Uterus (tissue), 4 donors: ENCODE results near the gene SLC38A10. TPM values are rescaled to one million over a fixed set of nuclear protein-coding genes. Genes with fewer than 3 reads are reported as not detected.

Source experiments
- DNase-seq, 2 donors: peaks; one replicate each; pipeline ENCODE4 v3.0.0-alpha.2; 2019 to 2020
- H3K27ac ChIP-seq, 2 donors: fragments of 200-600 bp; sonication (generic); 1 replicate in 1 of 2; 2 replicates in 1 of 2; pipeline ENCODE4 v1.5.1; 2016 to 2018
- H3K27me3 ChIP-seq, 2 donors: fragments of 200-600 bp; sonication (generic); one replicate each; pipeline ENCODE4 v1.5.1; 2018 to 2019; ENCODE audit warnings: control low read depth in 1 of 2
- H3K36me3 ChIP-seq, 2 donors: fragments of 200-600 bp; sonication (generic); one replicate each; pipeline ENCODE4 v1.5.1; 2019; ENCODE audit warnings: control low read depth in 1 of 2
- H3K4me1 ChIP-seq, 2 donors: fragments of 200-600 bp; sonication (generic); one replicate each; pipeline ENCODE4 v1.5.1; 2018 to 2019; ENCODE audit warnings: control low read depth in 1 of 2
- H3K4me3 ChIP-seq, 2 donors: fragments of 200-600 bp; sonication (generic); 1 replicate in 1 of 2; 2 replicates in 1 of 2; pipeline ENCODE4 v1.5.1; 2018 to 2019; ENCODE audit warnings: mild to moderate bottlenecking in 1 of 2
- H3K9me3 ChIP-seq, 2 donors: fragments of 200-600 bp; sonication (generic); one replicate each; pipeline ENCODE4 v1.5.1; 2019; ENCODE audit warnings: control low read depth in 1 of 2
- CTCF ChIP-seq, 4 experiments: fragments of 200-600 bp in 2 of 4; fragments of 450-650 bp in 2 of 4; sonication (generic) in 2 of 4; IDR thresholded peaks; one replicate each; pipeline ENCODE4 v1.5.1; 2016 to 2019; ENCODE audit warnings: antibody characterized with exemption in 4 of 4, mild to moderate bottlenecking in 2 of 4, moderate library complexity in 1 of 4
- POLR2A ChIP-seq, 2 donors: fragments of 450-650 bp; IDR thresholded peaks; one replicate each; pipeline ENCODE4 v1.6.1; 2016; ENCODE audit warnings: antibody characterized with exemption in 2 of 2, mild to moderate bottlenecking in 1 of 2, moderate library complexity in 1 of 2
- intact Hi-C: fragments of 100-400 bp; cut with DNase I; formaldehyde crosslinking; loops from one replicate; pipeline ENCODE4 v1.15.1; 2023; ENCODE audit warnings: low total_unique reads
- total RNA-seq, 4 donors: library from RNA; depleted of rRNA in 3 of 4; stranded (reverse); fragments of >200 nt in 3 of 4; gene quantifications; one replicate each; pipeline versions ENCODE4 v1.1.0 to v1.2.4, GENCODE V29; 2014 to 2023
- donor health status: DM: yes; HTN: yes; CAD: no.

SLC38A10 gene
- total RNA-seq, 4 donors from 2014 or later: 50.7 to 55.4 (median 53.3) TPM

GRCh38 chr17:81252326-81252986 lies 42.7 kb downstream of the SLC38A10 start:
- Histone ChIP-seq H3K9me3 (no peaks in the 10 kb centered on the region), H3K4me1 (no peaks in the 10 kb centered on the region), H3K36me3 (no peaks in the 10 kb centered on the region), H3K4me3 (no peak overlapping the region), H3K27me3 (no peaks in the 10 kb centered on the region), H3K27ac (no peak overlapping the region)
- intact Hi-C loops: no loop called here
- DNase-seq: no peak
- TF ChIP-seq CTCF (IDR thresholded peaks at IDR 0.05): no peak
- TF ChIP-seq POLR2A (IDR thresholded peaks at IDR 0.05): no peak

GRCh38 chr17:81251709-81252301 lies 43.3 kb downstream of the SLC38A10 start:
- Histone ChIP-seq H3K27ac (no peak overlapping the region), H3K9me3 (no peaks in the 10 kb centered on the region), H3K27me3 (no peaks in the 10 kb centered on the region), H3K4me3 (no peak overlapping the region), H3K36me3 (no peaks in the 10 kb centered on the region), H3K4me1 (no peaks in the 10 kb centered on the region)
- no peak for TF ChIP-seq POLR2A (IDR thresholded peaks at IDR 0.05)
- TF ChIP-seq CTCF (IDR thresholded peaks at IDR 0.05): no peak
- DNase-seq: no peak
- intact Hi-C loops: no loop called here

GRCh38 chr17:81251094-81251708 lies 43.9 kb downstream of the SLC38A10 start:
- no peak for TF ChIP-seq POLR2A (IDR thresholded peaks at IDR 0.05)
- no peak for TF ChIP-seq CTCF (IDR thresholded peaks at IDR 0.05)
- no peaks in the 10 kb centered on the region for H3K27me3 ChIP-seq
- no peak for DNase-seq
- H3K36me3 ChIP-seq: no peaks in the 10 kb centered on the region
- intact Hi-C loops: no loop called here
- H3K27ac ChIP-seq: no peak overlapping the region
- no peak overlapping the region for H3K4me3 ChIP-seq
- H3K4me1 ChIP-seq: no peaks in the 10 kb centered on the region
- H3K9me3 ChIP-seq: no peaks in the 10 kb centered on the region

- intact Hi-C loops: no loop called here
- Histone ChIP-seq H3K4me3 (no peak overlapping the region), H3K27ac (no peak overlapping the region), H3K27me3 (no peaks in the 10 kb centered on the region), H3K9me3 (no peaks in the 10 kb centered on the region), H3K36me3 (no peaks in the 10 kb centered on the region), H3K4me1 (no peaks in the 10 kb centered on the region)
- no peak for DNase-seq
- TF ChIP-seq POLR2A (IDR thresholded peaks at IDR 0.05): no peak
- no peak for TF ChIP-seq CTCF (IDR thresholded peaks at IDR 0.05)
Observed at GRCh38 chr17:81250286-81251093, 44.6 kb downstream of the SLC38A10 start.
